Esophagus (tissue), 2 donors: ENCODE data around the gene SNRPD3. TPM values are rescaled to one million over a fixed set of nuclear protein-coding genes. Genes with fewer than 3 reads are reported as not detected.
"Not testable (repeated sequence)": the region's sequence is repeated elsewhere in the genome, so short reads cannot be mapped to it uniquely, and the experiment has no call there.

Experiments
- H3K27ac ChIP-seq, 2 donors: one replicate each; pipeline ENCODE4 v1.5.1; 2013; ENCODE audit warnings: low read depth in 2 of 2, mild to moderate bottlenecking in 2 of 2, inconsistent platforms in 1 of 2, low read length in 1 of 2, moderate library complexity in 1 of 2
- H3K27me3 ChIP-seq, 2 donors: one replicate each; pipeline ENCODE4 v1.6.1; 2013; ENCODE audit warnings: low read length in 2 of 2, control low read depth in 1 of 2, mild to moderate bottlenecking in 1 of 2; ENCODE audit not compliant: insufficient read depth in 2 of 2, control insufficient read depth in 1 of 2
- H3K36me3 ChIP-seq, 2 donors: one replicate each; pipeline ENCODE4 v1.6.1; 2013; ENCODE audit warnings: low read length in 1 of 2; ENCODE audit not compliant: control insufficient read depth in 2 of 2, insufficient read depth in 2 of 2
- H3K4me1 ChIP-seq, 2 donors: one replicate each; pipeline ENCODE4 v1.6.1; 2013; ENCODE audit warnings: low read length in 1 of 2; ENCODE audit not compliant: control insufficient read depth in 2 of 2, insufficient read depth in 2 of 2
- H3K4me3 ChIP-seq, 2 donors: one replicate each; pipeline ENCODE4 v1.5.1; 2013; ENCODE audit warnings: low read length in 2 of 2, mild to moderate bottlenecking in 2 of 2, low read depth in 1 of 2, moderate library complexity in 1 of 2
- H3K9me3 ChIP-seq, 2 donors: one replicate each; pipeline ENCODE4 v1.6.1; 2013; ENCODE audit warnings: mild to moderate bottlenecking in 2 of 2, low read depth in 1 of 2, low read length in 1 of 2, moderate library complexity in 1 of 2; ENCODE audit not compliant: control insufficient read depth in 2 of 2, insufficient read depth in 1 of 2
- WGBS, 2 donors: extraction: QIAGEN DNeasy Blood & Tissue Kit; methylation state at CpG; one replicate each; pipeline ENCODE4 v1.1.7; 2013; 5-methylcytosine and 5-hydroxymethylcytosine counted together
- polyA plus RNA-seq, 2 donors: library from polyadenylated mRNA; stranded (reverse); fragments of 200-250 nt; gene quantifications; one replicate each; pipeline ENCODE4 v1.2.3, GENCODE V29; 2013
- donor health status: healthy with polysubstance abuse.
- donor health status: Bipolar disorder and iron deficiency.

The SNRPD3 gene
- polyA plus RNA-seq, 2 donors = 71.3 to 134 TPM

DNA sequence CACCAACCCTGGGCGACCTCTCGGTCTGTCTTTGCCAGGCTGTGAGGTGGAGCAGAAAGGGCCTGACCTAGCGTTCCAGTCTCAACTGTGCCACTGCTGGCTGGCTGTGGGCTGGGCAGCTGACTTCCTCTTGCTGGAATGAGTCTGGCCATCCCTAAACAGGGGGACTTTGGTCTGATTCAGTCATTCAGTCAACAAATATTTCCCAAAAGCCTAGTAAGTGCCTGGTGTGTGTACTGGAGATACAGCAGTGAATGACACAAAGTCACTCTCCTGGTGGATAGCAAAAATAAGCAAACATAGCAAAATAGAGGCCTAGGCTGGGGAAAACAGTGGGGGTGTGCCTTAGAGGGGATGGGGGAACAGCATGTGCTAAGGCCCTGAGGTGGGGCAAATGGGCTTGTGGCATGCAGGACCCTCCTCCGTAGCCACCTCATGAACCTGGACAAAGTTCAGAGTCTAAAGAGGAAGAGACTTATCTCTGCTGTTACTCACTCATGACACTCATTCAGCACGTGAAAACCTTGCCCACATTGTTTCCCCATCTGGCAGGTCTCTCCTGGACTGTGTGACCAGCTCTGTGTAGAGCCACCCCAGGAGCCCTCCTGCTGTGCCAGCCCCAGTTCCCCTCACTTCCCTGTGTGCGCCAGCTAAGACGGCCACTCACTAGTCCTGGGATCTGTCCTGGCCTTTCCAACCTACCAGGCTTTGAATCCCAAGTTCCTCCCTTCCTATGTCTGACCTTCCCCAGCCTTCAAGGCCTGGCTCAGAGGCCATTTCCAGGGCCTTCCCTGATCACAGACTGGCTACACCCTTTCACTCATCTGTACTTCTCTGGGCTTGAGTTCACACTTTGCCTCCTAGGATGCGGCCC, 5.5 kb upstream of the SNRPD3 start:
- WGBS, 2 donors = 77 to 84% methylated on average over 8 of the region's 8 CpGs
- Histone ChIP-seq H3K27ac (peak overlapping the region in 1 of 2 donors; percentile 14), H3K9me3 (no peaks in the 10 kb centered on the region), H3K27me3 (no peaks in the 10 kb centered on the region), H3K4me1 (peaks cover 0 to 12% of the 10 kb centered on the region in 2 donors), H3K4me3 (no peak overlapping the region), H3K36me3 (peaks cover 21 to 32% of the 10 kb centered on the region in 2 donors)

DNA sequence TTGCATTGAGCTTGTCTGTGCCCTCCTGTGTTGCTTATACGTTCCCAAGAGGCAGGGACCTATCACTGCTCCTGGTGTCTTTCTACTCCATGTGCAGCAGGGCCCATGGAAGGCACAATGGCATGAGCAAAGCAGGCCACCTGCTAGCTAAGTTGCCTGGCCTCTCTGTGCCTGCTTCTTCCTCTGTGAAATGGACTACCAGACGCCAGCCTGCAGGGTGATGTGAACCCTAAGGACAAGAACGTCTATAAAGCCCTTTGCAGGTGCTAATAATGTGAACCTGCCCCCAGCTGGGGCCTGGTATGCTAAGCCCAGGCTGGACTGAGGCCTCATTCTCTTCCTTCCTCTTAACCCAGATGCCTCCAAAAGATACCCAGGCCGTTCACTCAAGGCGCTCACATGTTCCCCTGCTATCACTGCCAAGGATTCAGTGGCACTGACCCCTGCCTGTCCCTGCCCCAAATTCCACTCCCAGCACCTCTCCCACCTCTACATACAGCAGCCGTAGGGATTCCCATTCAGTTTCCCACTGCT, 4.8 kb upstream of the SNRPD3 start:
- Histone ChIP-seq H3K27ac (peak overlapping the region in 1 of 2 donors; percentile 14), H3K4me1 (peaks cover 0 to 12% of the 10 kb centered on the region in 2 donors), H3K27me3 (no peaks in the 10 kb centered on the region), H3K9me3 (no peaks in the 10 kb centered on the region), H3K36me3 (peaks cover 21 to 32% of the 10 kb centered on the region in 2 donors), H3K4me3 (no peak overlapping the region)
- WGBS, 2 donors = 73 to 79% methylated on average over 6 of the region's 6 CpGs

DNA sequence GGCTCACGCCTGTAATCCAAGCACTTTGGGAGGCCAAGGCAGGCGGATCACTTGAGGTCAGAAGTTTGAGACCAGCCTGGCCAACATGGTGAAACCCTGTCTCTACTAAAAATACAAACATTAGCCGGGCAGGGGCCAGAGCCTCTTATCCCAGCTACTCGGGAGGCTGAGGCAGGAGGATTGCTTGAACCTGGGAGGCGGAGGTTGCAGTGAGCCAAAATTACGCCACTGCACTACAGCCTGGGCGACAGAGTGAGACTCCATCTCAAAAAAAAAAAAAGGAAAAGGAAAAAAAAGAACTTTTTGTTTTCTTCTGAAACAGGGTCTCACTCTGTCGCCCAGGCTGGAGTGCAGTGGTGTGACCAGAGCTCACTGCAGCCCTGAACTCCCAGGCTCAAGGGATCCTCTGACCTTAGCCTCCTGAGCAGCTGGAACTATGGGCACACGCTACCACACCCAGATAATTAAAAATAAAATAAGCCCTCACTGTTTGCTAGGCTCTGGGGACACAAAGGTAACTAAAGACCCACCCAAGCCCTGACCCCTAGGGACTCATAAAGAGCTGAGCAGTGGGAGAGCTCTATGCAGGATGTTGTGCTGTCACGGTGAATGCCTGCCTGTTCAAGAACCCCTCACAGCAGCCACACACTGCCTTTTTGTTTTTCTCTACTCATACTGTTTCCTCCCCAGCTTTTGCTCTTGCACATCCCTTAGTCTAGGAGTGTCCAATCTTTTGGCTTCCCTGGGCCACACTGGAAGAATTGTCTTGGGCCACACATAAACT, 3.1 kb upstream of the SNRPD3 start:
- H3K9me3 ChIP-seq, H3K27ac ChIP-seq, H3K4me3 ChIP-seq, H3K27me3 ChIP-seq: not testable (repeated sequence)
- peaks cover 5 to 17% of the 10 kb centered on the region in 2 donors for H3K36me3 ChIP-seq
- 85 to 88% methylated on average over 10 of the region's 10 CpGs for WGBS, 2 donors
- H3K4me1 ChIP-seq = peaks cover 0 to 12% of the 10 kb centered on the region in 2 donors

DNA sequence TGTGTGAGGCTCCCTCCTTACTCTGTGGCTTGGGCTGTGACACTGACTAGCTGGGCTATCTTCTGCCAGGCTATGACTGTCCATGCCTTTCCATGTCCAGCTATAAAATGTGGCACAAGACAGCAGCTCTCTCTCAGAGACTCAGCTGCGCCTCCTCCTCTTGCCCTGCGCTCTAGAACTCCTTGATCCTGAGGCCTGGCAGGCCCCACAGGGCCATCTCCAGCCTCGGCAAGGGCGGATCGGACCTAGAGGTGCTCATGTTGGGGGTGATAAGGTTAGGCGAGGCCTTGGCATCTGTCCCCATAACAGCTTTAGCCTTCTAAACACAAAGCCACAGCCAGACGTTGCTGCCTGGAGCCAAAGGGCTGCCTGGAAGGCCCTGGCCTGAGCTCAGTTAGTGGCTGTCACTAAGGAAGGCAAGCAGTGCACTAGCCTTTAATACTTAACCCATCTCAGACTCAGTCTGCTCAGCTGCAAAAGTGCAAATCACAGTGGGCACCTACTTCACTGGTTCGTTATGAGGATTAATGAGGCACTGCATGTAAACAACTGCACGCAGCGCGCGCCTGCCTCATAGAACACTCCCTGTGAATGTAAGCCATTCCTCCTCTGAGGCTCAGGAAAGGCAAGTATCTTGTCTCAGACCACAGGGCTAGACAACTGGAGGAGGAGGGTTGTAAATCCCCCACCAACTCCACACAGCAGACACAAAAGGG, 2.0 kb upstream of the SNRPD3 start:
- Histone ChIP-seq H3K27ac (peak overlapping the region; percentile 92 to 95), H3K4me3 (peak overlapping the region; percentile 82 to 88), H3K4me1 (peaks cover 0 to 12% of the 10 kb centered on the region in 2 donors), H3K36me3 (peaks cover 4 to 10% of the 10 kb centered on the region in 2 donors), H3K27me3 (no peaks in the 10 kb centered on the region), H3K9me3 (no peaks in the 10 kb centered on the region)
- 21 to 22% methylated on average over 12 of the region's 12 CpGs for WGBS, 2 donors

DNA sequence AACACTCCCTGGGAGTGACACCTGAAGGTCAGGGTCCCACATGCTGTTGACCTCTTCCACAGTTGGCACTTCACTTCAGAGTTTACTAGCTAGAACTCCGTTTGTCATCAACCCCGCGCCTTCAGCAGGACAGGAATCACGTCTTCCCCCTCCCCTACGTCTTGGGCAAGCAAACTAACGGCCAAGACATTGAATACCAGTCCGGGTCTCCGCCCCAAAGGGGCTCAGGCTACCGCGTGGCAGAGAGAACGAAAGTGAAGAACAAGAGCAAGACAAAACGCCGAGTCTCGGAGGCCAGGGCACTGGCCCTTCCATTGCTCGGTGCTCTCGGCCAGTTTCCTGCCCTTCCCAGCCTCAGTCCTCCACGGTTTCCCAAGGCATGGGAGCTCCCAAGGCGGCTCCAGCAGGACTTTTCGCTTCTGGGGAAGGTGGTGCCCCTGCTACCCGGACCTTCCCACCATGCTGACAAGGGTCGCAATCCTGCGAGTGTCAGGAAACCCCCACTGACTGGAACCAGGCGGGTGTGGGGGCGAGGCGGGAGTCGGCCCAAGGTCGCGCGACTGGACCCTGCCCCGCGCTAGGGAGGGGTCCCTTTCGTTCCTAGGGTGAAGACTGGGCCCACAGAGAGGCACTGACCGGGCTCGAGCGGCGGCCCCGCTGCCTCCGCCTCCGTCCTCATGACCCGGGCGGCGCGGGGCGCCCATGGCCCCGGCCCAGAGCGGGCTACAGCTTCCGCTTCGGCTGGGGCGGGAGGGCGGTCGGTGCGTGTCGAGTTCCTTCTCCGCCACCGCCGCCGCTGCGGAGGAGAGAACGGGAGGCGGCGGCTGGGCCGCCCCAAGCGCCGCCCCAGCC, 1.3 kb upstream of the SNRPD3 start, which contains the start of gene GUCD1:
GUCD1 (minus strand) TSS at position 826 of the 852 bp plus-strand sequence; CDS start at position 679, 147 bp downstream.
- H3K9me3 ChIP-seq = no peaks in the 10 kb centered on the region
- H3K36me3 ChIP-seq = peaks cover 6 to 15% of the 10 kb centered on the region in 2 donors
- H3K4me1 ChIP-seq = peaks cover 0 to 12% of the 10 kb centered on the region in 2 donors
- WGBS, 2 donors = 0% methylated on average over 56 to 64 of the region's 64 CpGs
- peak within 1 kb of the TSS; percentile 97 to 99 for H3K27ac ChIP-seq
- H3K27me3 ChIP-seq = no peaks in the 10 kb centered on the region
- H3K4me3 ChIP-seq = peak within 1 kb of the TSS; percentile 88

DNA sequence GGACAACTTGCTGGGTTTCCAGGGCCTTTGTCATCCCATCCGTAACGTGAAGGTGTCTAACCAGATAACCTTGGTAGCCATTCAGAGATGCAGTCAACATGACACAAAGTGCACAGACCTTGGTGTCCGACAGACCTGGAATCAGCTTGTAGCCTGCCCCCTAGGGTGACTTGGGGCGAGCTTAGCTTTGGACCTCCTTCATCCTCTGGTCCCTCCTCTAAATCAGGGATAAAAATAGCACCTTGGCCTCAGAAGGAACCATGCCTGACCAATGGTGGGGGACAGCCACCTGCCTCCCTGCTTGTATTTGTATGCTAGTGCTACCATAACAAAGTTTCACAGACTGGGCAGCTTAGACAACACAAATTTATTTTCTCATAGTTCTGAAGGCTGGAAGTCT, 3.7 kb downstream of the SNRPD3 start:
- Histone ChIP-seq H3K4me3 (no peak overlapping the region), H3K27me3 (no peaks in the 10 kb centered on the region), H3K9me3 (no peaks in the 10 kb centered on the region), H3K27ac (no peak overlapping the region), H3K4me1 (no peaks in the 10 kb centered on the region), H3K36me3 (peaks cover 6 to 18% of the 10 kb centered on the region in 2 donors)
- WGBS, 2 donors = 60 to 62% methylated on average over 4 of the region's 4 CpGs

DNA sequence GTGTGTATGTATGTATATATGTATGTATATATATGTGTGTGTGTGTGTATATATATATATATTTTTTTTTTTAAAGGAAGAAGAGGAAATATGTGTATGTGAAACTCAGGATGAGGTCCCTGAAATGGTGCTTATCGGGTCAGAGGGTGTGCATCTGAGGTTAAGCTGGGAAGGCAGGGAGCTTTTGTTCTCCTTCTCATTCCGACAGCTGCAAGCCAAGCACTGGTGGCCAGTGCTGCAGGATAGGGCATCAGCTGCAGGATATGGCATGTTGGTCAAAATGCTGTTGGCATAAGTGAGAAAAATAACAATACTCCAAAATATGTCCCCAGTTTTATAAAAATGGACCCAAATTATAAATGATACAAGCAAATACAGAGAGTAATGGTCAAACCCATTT, 7.4 kb downstream of the SNRPD3 start:
- no peaks in the 10 kb centered on the region for H3K27me3 ChIP-seq
- no peak overlapping the region for H3K4me3 ChIP-seq
- H3K36me3 ChIP-seq = peaks cover 9 to 29% of the 10 kb centered on the region in 2 donors
- WGBS, 2 donors = 94 to 96% methylated on average over 2 of the region's 2 CpGs
- no peak overlapping the region for H3K27ac ChIP-seq
- H3K9me3 ChIP-seq = no peaks in the 10 kb centered on the region
- H3K4me1 ChIP-seq = no peaks in the 10 kb centered on the region

DNA sequence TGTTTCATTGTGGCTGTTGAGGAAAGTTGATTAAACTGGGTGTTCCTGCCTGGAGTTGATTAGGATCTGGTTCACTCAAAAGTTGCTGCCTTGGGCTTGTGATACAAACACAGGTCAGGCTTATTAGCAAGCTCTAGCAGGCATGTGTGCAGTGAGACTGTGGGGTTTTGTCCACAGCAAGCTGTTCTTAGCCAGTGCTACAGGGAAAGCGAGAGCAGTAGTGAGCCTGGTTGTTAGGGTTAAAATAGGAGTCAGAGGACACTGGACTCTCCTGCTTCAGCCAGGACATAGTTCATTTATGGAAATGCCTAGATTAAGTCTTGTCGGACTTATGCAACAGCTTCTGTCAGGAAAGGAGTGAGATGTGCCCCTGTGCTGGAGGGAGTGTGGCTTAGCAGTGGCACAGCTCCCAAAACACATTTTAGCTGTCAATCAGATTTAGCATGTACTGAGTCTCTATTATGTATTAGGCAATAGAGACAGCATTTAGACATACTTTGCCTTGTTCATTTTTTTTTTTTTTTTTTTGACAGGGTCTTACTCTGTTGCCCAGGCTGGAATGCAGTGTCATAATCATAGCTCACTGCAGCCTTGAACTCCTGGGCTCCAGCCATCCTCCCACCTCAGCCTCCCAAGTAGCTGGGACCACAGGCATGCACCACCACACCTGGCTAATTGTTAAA, 8.7 kb downstream of the SNRPD3 start:
- H3K36me3 ChIP-seq = peaks cover 3 to 23% of the 10 kb centered on the region in 2 donors
- no peaks in the 10 kb centered on the region for H3K9me3 ChIP-seq
- H3K4me1 ChIP-seq = no peaks in the 10 kb centered on the region
- H3K27ac ChIP-seq = peak overlapping the region in 1 of 2 donors; percentile 20
- no peaks in the 10 kb centered on the region for H3K27me3 ChIP-seq
- no peak overlapping the region for H3K4me3 ChIP-seq
- 64 to 65% methylated on average over 2 of the region's 2 CpGs for WGBS, 2 donors
